Cardiac septum (tissue), 1 donor: ENCODE data around the gene ATG5. TPM values are rescaled to one million over a fixed set of nuclear protein-coding genes. Genes with fewer than 3 reads are reported as not detected.

ENCODE experiments used
- DNase-seq: peaks from one replicate; pipeline ENCODE4 v3.0.0-alpha.2; 2020; ENCODE audit warnings: low spot score
- intact Hi-C: fragments of 100-400 bp; cut with DNase I; formaldehyde crosslinking; loops from one replicate; pipeline ENCODE4 v1.14.0; 2022
- total RNA-seq: library from RNA; stranded (reverse); fragmentation: NEBNext Ultra II Directional; extraction: Animal tissue kit (Norgen Biotek cat#: 25700); gene quantifications from one replicate; pipeline ENCODE4 v1.2.1, GENCODE V29; 2021
- donor health status: DM: no; HTN: no; CAD: no.

Gene ATG5
- total RNA-seq, 1 donor from 2014 or later: 14.6 TPM

GRCh38 chr6:106188104-106188794 lies 137.3 kb downstream of the ATG5 start:
- intact Hi-C loops: no loop called here
- DNase-seq: no peak

GRCh38 chr6:106187424-106187982 lies 138.1 kb downstream of the ATG5 start:
- intact Hi-C loops: no loop called here
- no peak for DNase-seq

GRCh38 chr6:106186714-106187113 lies 138.8 kb downstream of the ATG5 start:
- intact Hi-C loops: no loop called here
- DNase-seq: no peak

- intact Hi-C loops: no loop called here
- no peak for DNase-seq
These were observed 139.4 kb downstream of the ATG5 start for GRCh38 chr6:106186172-106186571.

GRCh38 chr6:106185615-106186014 lies 139.9 kb downstream of the ATG5 start:
- intact Hi-C loops: no loop called here
- DNase-seq: no peak

- no peak for DNase-seq
- intact Hi-C loops: no loop called here
These were observed 140.9 kb downstream of the ATG5 start for GRCh38 chr6:106184629-106185028.

GRCh38 chr6:106183430-106183829 lies 142.1 kb downstream of the ATG5 start:
- intact Hi-C loops: no loop called here
- DNase-seq: no peak

- intact Hi-C loops: no loop called here
- no peak for DNase-seq
These were observed 143.1 kb downstream of the ATG5 start for GRCh38 chr6:106182455-106182854.

GRCh38 chr6:106181664-106182418 lies 143.7 kb downstream of the ATG5 start:
- no peak for DNase-seq
- intact Hi-C loops: no loop called here

GRCh38 chr6:106180208-106180607 lies 145.4 kb downstream of the ATG5 start:
- DNase-seq: no peak
- intact Hi-C loops: no loop called here

- DNase-seq: no peak
- intact Hi-C loops: no loop called here
These were observed 146.7 kb downstream of the ATG5 start for GRCh38 chr6:106178900-106179299.

- intact Hi-C loops: no loop called here
- no peak for DNase-seq
These were observed 147.8 kb downstream of the ATG5 start for GRCh38 chr6:106177786-106178185.

- no peak for DNase-seq
- intact Hi-C loops: no loop called here
These were observed 152.3 kb downstream of the ATG5 start for GRCh38 chr6:106173124-106173879.

GRCh38 chr6:106170030-106170791 lies 155.3 kb downstream of the ATG5 start:
- no peak for DNase-seq
- intact Hi-C loops: no loop called here

GRCh38 chr6:106169517-106169916 lies 156.0 kb downstream of the ATG5 start:
- intact Hi-C loops: no loop called here
- no peak for DNase-seq

- DNase-seq: no peak
- intact Hi-C loops: no loop called here
These were observed 157.3 kb downstream of the ATG5 start for GRCh38 chr6:106168097-106168888.

GRCh38 chr6:106167096-106167814 lies 158.3 kb downstream of the ATG5 start:
- DNase-seq: no peak
- intact Hi-C loops: no loop called here

- intact Hi-C loops: no loop called here
- DNase-seq: no peak
These were observed 159.6 kb downstream of the ATG5 start for GRCh38 chr6:106165885-106166485.
